Measurements from ENCODE around the gene PVALEF. TPM values are rescaled to one million over a fixed set of nuclear protein-coding genes. Genes with fewer than 3 reads are reported as not detected.

PVALEF gene
- total and polyA plus RNA-seq, 2 of the 13 experiments (the other 11 are each of a cell fraction or from before 2014, with no cell fraction given) = 0.18 TPM

DNA sequence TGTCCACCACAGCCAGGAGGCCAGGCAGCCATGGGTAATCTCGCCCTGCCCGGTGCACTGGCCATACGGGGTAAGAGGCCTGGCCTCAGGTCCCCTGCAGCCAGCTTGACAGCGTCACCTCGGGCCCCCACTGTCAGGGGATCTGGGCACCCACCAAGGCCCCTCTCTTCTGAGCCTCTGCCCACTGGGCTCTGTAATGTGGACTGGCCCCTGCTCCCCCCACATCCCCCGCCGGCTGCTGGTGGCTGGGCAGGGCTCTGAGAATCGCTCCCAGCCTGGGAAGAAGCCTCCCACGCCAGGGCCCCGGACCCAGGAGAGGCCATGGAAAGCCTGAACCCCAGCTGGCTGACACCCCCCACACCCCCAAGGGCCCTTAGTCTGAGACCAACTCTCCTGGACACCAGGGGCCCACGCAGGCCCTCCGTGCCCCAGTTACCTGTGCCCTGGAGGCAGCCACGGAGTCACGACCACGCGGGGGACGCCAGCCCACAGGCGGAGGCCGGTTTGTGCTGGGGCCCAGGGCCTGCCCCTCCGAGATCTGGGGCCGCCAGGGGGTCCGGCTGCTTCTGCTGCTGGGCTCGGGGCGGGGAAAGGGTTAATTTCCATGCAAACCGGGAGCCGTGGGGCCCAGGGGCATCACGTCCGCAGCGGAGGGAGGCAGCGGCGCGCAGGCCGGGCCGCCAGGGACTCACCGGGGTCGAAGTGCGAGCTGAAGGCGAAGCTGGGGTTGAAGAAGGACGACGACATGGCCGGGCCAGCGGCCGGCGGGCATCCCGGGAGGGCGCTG lies at the start of gene PVALEF (continued):
- TF ChIP-seq, protein P1, sequence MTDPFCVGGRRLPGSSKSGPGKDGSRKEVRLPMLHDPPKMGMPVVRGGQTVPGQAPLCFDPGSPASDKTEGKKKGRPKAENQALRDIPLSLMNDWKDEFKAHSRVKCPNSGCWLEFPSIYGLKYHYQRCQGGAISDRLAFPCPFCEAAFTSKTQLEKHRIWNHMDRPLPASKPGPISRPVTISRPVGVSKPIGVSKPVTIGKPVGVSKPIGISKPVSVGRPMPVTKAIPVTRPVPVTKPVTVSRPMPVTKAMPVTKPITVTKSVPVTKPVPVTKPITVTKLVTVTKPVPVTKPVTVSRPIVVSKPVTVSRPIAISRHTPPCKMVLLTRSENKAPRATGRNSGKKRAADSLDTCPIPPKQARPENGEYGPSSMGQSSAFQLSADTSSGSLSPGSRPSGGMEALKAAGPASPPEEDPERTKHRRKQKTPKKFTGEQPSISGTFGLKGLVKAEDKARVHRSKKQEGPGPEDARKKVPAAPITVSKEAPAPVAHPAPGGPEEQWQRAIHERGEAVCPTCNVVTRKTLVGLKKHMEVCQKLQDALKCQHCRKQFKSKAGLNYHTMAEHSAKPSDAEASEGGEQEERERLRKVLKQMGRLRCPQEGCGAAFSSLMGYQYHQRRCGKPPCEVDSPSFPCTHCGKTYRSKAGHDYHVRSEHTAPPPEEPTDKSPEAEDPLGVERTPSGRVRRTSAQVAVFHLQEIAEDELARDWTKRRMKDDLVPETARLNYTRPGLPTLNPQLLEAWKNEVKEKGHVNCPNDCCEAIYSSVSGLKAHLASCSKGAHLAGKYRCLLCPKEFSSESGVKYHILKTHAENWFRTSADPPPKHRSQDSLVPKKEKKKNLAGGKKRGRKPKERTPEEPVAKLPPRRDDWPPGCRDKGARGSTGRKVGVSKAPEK (CRISPR knock-in tag; IDR thresholded peaks at IDR 0.05; ENCODE audit: borderline replicate concordance) = peak; percentile 94
- TF ChIP-seq ARNTL (CRISPR knock-in tag; IDR thresholded peaks at IDR 0.05) = no peak; the same call in 1 of the 2 replicates
- TF ChIP-seq, protein P2, sequence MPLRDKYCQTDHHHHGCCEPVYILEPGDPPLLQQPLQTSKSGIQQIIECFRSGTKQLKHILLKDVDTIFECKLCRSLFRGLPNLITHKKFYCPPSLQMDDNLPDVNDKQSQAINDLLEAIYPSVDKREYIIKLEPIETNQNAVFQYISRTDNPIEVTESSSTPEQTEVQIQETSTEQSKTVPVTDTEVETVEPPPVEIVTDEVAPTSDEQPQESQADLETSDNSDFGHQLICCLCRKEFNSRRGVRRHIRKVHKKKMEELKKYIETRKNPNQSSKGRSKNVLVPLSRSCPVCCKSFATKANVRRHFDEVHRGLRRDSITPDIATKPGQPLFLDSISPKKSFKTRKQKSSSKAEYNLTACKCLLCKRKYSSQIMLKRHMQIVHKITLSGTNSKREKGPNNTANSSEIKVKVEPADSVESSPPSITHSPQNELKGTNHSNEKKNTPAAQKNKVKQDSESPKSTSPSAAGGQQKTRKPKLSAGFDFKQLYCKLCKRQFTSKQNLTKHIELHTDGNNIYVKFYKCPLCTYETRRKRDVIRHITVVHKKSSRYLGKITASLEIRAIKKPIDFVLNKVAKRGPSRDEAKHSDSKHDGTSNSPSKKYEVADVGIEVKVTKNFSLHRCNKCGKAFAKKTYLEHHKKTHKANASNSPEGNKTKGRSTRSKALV (CRISPR knock-in tag; IDR thresholded peaks at IDR 0.05) = peak; percentile 42; the same call in 1 of the 2 replicates
- peak; percentile 79; the same call in 1 of the 2 replicates for TF ChIP-seq FLYWCH1 (CRISPR knock-in tag; IDR thresholded peaks at IDR 0.05)
- TF ChIP-seq SAFB2 (CRISPR knock-in tag; IDR thresholded peaks at IDR 0.05; ENCODE audit: borderline replicate concordance, low read depth) = peak; percentile 92; the same call in 1 of the 2 replicates
- TF ChIP-seq ZNF639 (CRISPR knock-in tag; conservative IDR thresholded peaks at IDR 0.05) = peak; percentile 73; the same call in 1 of the 2 replicates
- TF ChIP-seq, protein P3, sequence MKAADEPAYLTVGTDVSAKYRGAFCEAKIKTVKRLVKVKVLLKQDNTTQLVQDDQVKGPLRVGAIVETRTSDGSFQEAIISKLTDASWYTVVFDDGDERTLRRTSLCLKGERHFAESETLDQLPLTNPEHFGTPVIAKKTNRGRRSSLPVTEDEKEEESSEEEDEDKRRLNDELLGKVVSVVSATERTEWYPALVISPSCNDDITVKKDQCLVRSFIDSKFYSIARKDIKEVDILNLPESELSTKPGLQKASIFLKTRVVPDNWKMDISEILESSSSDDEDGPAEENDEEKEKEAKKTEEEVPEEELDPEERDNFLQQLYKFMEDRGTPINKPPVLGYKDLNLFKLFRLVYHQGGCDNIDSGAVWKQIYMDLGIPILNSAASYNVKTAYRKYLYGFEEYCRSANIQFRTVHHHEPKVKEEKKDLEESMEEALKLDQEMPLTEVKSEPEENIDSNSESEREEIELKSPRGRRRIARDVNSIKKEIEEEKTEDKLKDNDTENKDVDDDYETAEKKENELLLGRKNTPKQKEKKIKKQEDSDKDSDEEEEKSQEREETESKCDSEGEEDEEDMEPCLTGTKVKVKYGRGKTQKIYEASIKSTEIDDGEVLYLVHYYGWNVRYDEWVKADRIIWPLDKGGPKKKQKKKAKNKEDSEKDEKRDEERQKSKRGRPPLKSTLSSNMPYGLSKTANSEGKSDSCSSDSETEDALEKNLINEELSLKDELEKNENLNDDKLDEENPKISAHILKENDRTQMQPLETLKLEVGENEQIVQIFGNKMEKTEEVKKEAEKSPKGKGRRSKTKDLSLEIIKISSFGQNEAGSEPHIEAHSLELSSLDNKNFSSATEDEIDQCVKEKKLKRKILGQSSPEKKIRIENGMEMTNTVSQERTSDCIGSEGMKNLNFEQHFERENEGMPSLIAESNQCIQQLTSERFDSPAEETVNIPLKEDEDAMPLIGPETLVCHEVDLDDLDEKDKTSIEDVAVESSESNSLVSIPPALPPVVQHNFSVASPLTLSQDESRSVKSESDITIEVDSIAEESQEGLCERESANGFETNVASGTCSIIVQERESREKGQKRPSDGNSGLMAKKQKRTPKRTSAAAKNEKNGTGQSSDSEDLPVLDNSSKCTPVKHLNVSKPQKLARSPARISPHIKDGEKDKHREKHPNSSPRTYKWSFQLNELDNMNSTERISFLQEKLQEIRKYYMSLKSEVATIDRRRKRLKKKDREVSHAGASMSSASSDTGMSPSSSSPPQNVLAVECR (CRISPR knock-in tag; IDR thresholded peaks at IDR 0.05; ENCODE audit: borderline replicate concordance) = peak; percentile 77
- TF ChIP-seq RFXAP (CRISPR knock-in tag; IDR thresholded peaks at IDR 0.05; ENCODE audit: borderline replicate concordance) = peak; percentile 73; the same call in 1 of the 2 replicates
- TF ChIP-seq HOXA5 (CRISPR knock-in tag; IDR thresholded peaks at IDR 0.05) = peak; percentile 61
- peak; percentile 81 to 82; a peak in 3 of 4 replicates for TF ChIP-seq HMGXB4 (CRISPR knock-in tag; IDR thresholded peaks at IDR 0.05; ENCODE audit: borderline replicate concordance in 1 of 2, low read depth in 1 of 2)
- peak; percentile 82 for TF ChIP-seq SALL1 (CRISPR knock-in tag; IDR thresholded peaks at IDR 0.05)
- TF ChIP-seq ZNF30 (CRISPR knock-in tag; IDR thresholded peaks at IDR 0.05) = peak; percentile 54; the same call in 1 of the 2 replicates
